ENCODE results near the gene KIF16B. TPM values are rescaled to one million over a fixed set of nuclear protein-coding genes. Genes with fewer than 3 reads are reported as not detected.

Gene KIF16B
- total and polyA plus RNA-seq, 2 experiments from 2014 or later, result 6.5 to 11.1 TPM

DNA sequence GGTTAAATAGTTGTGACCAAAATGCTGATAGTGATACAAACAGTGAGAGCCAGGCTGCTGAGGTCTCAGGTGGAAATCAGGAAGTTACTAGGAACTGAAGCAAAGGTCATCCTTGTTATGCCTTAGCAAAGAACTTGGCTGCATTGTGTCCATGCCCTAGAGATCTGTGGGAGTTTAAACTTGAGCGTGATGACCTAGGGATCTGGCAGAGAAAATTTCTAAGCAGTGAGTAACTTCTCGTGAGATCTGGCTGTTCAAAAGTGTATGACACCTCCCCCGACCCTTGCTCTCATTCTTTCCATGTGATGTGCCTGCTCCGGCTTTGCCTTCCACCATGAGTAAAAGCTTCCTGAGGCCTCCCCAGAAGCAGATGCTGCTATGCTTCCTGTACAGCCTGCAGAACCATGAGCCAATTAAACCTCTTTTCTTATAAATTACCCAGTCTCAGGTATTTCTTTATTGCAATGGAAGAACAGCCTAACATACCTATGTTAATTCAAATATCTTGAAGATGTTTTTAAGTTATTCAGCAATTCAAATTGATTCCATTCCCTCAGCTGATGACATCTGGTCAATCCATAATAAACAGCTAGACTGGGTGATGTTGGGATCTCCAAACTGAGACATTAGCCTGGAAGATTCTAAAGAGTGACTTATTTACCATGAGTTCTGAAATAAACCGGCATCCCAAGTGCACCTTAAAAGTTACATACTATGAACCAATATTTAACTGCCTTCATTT, 33.8 kb downstream of the KIF16B start:
- DNase-seq (ENCODE audit: low spot score), result no peak
- Histone ChIP-seq H3F3A (replicated peaks; ENCODE audit: low read depth) (no peaks in the 10 kb centered on the region), H3K4me1 (ENCODE audit: insufficient read depth) (no peaks in the 10 kb centered on the region), H3K27me3 (ENCODE audit: insufficient read depth) (no peaks in the 10 kb centered on the region), H3K4me3 (no peak overlapping the region), H2AFZ (no peak overlapping the region), H3K27ac (ENCODE audit: low read depth) (no peak overlapping the region), H3K4me2 (no peak overlapping the region), H3K36me3 (ENCODE audit: insufficient read depth) (no peaks in the 10 kb centered on the region), H4K20me1 (replicated peaks; ENCODE audit: insufficient read depth) (no peaks in the 10 kb centered on the region), H3K9me2 (ENCODE audit: insufficient read depth) (0 out of 2 replicates have a peak, but pooled peaks cover 4% of the 10 kb centered on the region), H3K79me2 (replicated peaks; ENCODE audit: insufficient read depth) (0 out of 2 replicates have a peak, but pooled peaks cover 6% of the 10 kb centered on the region)
- H3K9me3 Mint-ChIP-seq, result no peaks in the 10 kb centered on the region
- ATAC-seq, result no peak
- peaks cover 2% of the 10 kb centered on the region; the same call in 1 of the 3 replicates for H3K36me3 Mint-ChIP-seq (ENCODE audit: low read depth)
- H3K27me3 Mint-ChIP-seq (ENCODE audit: insufficient read depth, low read depth, poor library complexity), result peaks cover 2% of the 10 kb centered on the region
- no peak for TF ChIP-seq EZH2 (IDR thresholded peaks at IDR 0.05; ENCODE audit: low read depth, unreplicated experiment)
- TF ChIP-seq, protein P1, sequence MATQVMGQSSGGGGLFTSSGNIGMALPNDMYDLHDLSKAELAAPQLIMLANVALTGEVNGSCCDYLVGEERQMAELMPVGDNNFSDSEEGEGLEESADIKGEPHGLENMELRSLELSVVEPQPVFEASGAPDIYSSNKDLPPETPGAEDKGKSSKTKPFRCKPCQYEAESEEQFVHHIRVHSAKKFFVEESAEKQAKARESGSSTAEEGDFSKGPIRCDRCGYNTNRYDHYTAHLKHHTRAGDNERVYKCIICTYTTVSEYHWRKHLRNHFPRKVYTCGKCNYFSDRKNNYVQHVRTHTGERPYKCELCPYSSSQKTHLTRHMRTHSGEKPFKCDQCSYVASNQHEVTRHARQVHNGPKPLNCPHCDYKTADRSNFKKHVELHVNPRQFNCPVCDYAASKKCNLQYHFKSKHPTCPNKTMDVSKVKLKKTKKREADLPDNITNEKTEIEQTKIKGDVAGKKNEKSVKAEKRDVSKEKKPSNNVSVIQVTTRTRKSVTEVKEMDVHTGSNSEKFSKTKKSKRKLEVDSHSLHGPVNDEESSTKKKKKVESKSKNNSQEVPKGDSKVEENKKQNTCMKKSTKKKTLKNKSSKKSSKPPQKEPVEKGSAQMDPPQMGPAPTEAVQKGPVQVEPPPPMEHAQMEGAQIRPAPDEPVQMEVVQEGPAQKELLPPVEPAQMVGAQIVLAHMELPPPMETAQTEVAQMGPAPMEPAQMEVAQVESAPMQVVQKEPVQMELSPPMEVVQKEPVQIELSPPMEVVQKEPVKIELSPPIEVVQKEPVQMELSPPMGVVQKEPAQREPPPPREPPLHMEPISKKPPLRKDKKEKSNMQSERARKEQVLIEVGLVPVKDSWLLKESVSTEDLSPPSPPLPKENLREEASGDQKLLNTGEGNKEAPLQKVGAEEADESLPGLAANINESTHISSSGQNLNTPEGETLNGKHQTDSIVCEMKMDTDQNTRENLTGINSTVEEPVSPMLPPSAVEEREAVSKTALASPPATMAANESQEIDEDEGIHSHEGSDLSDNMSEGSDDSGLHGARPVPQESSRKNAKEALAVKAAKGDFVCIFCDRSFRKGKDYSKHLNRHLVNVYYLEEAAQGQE (IDR thresholded peaks at IDR 0.05; ENCODE audit: unreplicated experiment), result no peak
- no peak for TF ChIP-seq CREB1 (CRISPR knock-in tag; IDR thresholded peaks at IDR 0.05; ENCODE audit: low read depth)
- no peak for TF ChIP-seq POLR2AphosphoS5 (IDR thresholded peaks at IDR 0.05; ENCODE audit: low read depth)
- TF ChIP-seq NANOG (IDR thresholded peaks at IDR 0.05; ENCODE audit: borderline replicate concordance), result no peak
- no peak for TF ChIP-seq ETS1 (IDR thresholded peaks at IDR 0.05)
- TF ChIP-seq, protein P2, sequence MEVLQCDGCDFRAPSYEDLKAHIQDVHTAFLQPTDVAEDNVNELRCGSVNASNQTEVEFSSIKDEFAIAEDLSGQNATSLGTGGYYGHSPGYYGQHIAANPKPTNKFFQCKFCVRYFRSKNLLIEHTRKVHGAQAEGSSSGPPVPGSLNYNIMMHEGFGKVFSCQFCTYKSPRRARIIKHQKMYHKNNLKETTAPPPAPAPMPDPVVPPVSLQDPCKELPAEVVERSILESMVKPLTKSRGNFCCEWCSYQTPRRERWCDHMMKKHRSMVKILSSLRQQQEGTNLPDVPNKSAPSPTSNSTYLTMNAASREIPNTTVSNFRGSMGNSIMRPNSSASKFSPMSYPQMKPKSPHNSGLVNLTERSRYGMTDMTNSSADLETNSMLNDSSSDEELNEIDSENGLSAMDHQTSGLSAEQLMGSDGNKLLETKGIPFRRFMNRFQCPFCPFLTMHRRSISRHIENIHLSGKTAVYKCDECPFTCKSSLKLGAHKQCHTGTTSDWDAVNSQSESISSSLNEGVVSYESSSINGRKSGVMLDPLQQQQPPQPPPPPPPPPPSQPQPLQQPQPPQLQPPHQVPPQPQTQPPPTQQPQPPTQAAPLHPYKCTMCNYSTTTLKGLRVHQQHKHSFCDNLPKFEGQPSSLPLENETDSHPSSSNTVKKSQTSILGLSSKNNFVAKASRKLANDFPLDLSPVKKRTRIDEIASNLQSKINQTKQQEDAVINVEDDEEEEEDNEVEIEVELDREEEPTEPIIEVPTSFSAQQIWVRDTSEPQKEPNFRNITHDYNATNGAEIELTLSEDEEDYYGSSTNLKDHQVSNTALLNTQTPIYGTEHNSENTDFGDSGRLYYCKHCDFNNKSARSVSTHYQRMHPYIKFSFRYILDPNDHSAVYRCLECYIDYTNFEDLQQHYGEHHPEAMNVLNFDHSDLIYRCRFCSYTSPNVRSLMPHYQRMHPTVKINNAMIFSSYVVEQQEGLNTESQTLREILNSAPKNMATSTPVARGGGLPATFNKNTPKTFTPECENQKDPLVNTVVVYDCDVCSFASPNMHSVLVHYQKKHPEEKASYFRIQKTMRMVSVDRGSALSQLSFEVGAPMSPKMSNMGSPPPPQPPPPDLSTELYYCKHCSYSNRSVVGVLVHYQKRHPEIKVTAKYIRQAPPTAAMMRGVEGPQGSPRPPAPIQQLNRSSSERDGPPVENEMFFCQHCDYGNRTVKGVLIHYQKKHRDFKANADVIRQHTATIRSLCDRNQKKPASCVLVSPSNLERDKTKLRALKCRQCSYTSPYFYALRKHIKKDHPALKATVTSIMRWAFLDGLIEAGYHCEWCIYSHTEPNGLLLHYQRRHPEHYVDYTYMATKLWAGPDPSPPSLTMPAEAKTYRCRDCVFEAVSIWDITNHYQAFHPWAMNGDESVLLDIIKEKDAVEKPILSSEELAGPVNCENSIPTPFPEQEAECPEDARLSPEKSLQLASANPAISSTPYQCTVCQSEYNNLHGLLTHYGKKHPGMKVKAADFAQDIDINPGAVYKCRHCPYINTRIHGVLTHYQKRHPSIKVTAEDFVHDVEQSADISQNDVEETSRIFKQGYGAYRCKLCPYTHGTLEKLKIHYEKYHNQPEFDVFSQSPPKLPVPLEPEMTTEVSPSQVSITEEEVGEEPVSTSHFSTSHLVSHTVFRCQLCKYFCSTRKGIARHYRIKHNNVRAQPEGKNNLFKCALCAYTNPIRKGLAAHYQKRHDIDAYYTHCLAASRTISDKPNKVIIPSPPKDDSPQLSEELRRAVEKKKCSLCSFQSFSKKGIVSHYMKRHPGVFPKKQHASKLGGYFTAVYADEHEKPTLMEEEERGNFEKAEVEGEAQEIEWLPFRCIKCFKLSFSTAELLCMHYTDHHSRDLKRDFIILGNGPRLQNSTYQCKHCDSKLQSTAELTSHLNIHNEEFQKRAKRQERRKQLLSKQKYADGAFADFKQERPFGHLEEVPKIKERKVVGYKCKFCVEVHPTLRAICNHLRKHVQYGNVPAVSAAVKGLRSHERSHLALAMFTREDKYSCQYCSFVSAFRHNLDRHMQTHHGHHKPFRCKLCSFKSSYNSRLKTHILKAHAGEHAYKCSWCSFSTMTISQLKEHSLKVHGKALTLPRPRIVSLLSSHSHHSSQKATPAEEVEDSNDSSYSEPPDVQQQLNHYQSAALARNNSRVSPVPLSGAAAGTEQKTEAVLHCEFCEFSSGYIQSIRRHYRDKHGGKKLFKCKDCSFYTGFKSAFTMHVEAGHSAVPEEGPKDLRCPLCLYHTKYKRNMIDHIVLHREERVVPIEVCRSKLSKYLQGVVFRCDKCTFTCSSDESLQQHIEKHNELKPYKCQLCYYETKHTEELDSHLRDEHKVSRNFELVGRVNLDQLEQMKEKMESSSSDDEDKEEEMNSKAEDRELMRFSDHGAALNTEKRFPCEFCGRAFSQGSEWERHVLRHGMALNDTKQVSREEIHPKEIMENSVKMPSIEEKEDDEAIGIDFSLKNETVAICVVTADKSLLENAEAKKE (CRISPR knock-in tag; IDR thresholded peaks at IDR 0.05), result no peak
- TF ChIP-seq ZNF114 (CRISPR knock-in tag; IDR thresholded peaks at IDR 0.05), result no peak
- TF ChIP-seq STAT1 (IDR thresholded peaks at IDR 0.05; ENCODE audit: unreplicated experiment), result no peak
- no peak for TF ChIP-seq EZH2phosphoT487 (IDR thresholded peaks at IDR 0.05; ENCODE audit: unreplicated experiment)
- no peak for TF ChIP-seq JUNB (IDR thresholded peaks at IDR 0.05; ENCODE audit: unreplicated experiment)
- no peak for TF ChIP-seq CTCF (conservative IDR thresholded peaks at IDR 0.05; ENCODE audit: low read depth in 2 of 2)
- no peak for TF ChIP-seq ZNF331 (CRISPR knock-in tag; IDR thresholded peaks at IDR 0.05; ENCODE audit: low read depth)
- H3K27ac Mint-ChIP-seq, result no peak overlapping the region
- no peak overlapping the region for H3K4me3 Mint-ChIP-seq
- H3K4me1 Mint-ChIP-seq, result peaks cover 13% of the 10 kb centered on the region

Measured in GM23338 (cell line).